GM12891 (cell line): ENCODE results near the gene PLA2G4A.

Source experiments
- POLR2A ChIP-seq: IDR thresholded peaks from 2 replicates; pipeline ENCODE4 v1.6.1; 2011; ENCODE audit warnings: low read depth, low read length, control low read depth
- POLR2AphosphoS5 ChIP-seq: IDR thresholded peaks from 2 replicates; pipeline ENCODE4 v1.6.1; 2011; ENCODE audit warnings: low read depth, low read length, control low read depth
- SPI1 ChIP-seq: IDR thresholded peaks from 2 replicates; pipeline ENCODE4 v1.6.1; 2011; ENCODE audit warnings: low read depth, low read length, control low read depth
- TAF1 ChIP-seq: IDR thresholded peaks from 2 replicates; pipeline ENCODE4 v1.6.1; 2011; ENCODE audit warnings: low read depth, low read length, control low read depth

GRCh38 chr1:187034501-187034900 lies 205.8 kb downstream of the PLA2G4A start:
- no peak for TF ChIP-seq TAF1
- TF ChIP-seq POLR2A: no peak
- no peak for TF ChIP-seq POLR2AphosphoS5
- no peak for TF ChIP-seq SPI1
